ENCODE data around the gene SELENON.

DNA sequence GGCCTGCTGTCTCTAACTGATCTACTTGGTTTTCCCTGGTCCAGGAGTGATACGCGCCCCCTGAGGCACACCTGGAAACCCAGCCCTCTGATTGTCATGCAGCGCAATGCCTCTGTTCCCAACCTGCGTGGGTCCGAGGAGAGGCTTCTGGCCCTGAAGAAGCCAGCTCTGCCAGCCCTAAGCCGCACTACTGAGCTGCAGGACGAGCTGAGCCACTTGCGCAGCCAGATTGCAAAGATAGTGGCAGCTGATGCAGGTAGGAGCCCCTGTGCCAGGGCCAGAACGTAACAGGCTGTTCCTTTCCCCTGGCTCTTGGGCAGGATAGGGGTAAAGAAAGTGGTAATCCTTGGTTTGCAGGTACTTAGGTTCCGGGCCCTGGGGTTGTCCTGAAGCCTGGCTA, 26.6 kb downstream of the SELENON start:
- TF ChIP-seq EZH2 (IDR thresholded peaks at IDR 0.05; ENCODE audit: borderline replicate concordance): no peak
- no peak for TF ChIP-seq CTCF (IDR thresholded peaks at IDR 0.05; ENCODE audit: poor library complexity)

Measured in hepatocyte (in vitro differentiated cells).